ENCODE data around the gene ZFYVE27. TPM values are rescaled to one million over a fixed set of nuclear protein-coding genes. Genes with fewer than 3 reads are reported as not detected.

ZFYVE27 gene
- total RNA-seq, 4 donors from 2014 or later: 17.9 to 27.1 (median 20.7) TPM

GRCh38 chr10:97760461-97761257 is 23.7 kb downstream of the ZFYVE27 start:
- ATAC-seq (ENCODE audit: low FRiP score) (no peak), DNase-seq (ENCODE audit: low spot score) (no peak)
- TF ChIP-seq CTCF (IDR thresholded peaks at IDR 0.05): no peak

- no peak for DNase-seq (ENCODE audit: low spot score)
- no peak for ATAC-seq (ENCODE audit: low FRiP score)
- TF ChIP-seq CTCF (IDR thresholded peaks at IDR 0.05): no peak
Observed at GRCh38 chr10:97761331-97761865, 24.5 kb downstream of the ZFYVE27 start.

GRCh38 chr10:97762056-97762455 is 25.1 kb downstream of the ZFYVE27 start:
- no peak for TF ChIP-seq CTCF (IDR thresholded peaks at IDR 0.05)
- no peak for DNase-seq (ENCODE audit: low spot score)
- ATAC-seq (ENCODE audit: low FRiP score): no peak

- no peak for ATAC-seq (ENCODE audit: low FRiP score)
Observed at GRCh38 chr10:97762816-97763215, 25.9 kb downstream of the ZFYVE27 start.

GRCh38 chr10:97763411-97763810 is 26.5 kb downstream of the ZFYVE27 start:
- no peak for TF ChIP-seq CTCF (IDR thresholded peaks at IDR 0.05)
- ATAC-seq (ENCODE audit: low FRiP score) (no peak), DNase-seq (ENCODE audit: low spot score) (no peak)

More at GRCh38 chr10:97762816-97763215, 25.9 kb downstream of the ZFYVE27 start:
- DNase-seq (ENCODE audit: low spot score): no peak
- no peak for TF ChIP-seq CTCF (IDR thresholded peaks at IDR 0.05)

- ATAC-seq (ENCODE audit: low FRiP score) (no peak), DNase-seq (ENCODE audit: low spot score) (no peak)
- no peak for TF ChIP-seq CTCF (IDR thresholded peaks at IDR 0.05)
Observed at GRCh38 chr10:97763947-97764346, 27.0 kb downstream of the ZFYVE27 start.

GRCh38 chr10:97764519-97764931 is 27.6 kb downstream of the ZFYVE27 start:
- no peak for DNase-seq (ENCODE audit: low spot score)
- no peak for TF ChIP-seq CTCF (IDR thresholded peaks at IDR 0.05)
- no peak for ATAC-seq (ENCODE audit: low FRiP score)

Data from omental fat pad (tissue), 4 donors.